ENCODE results near the gene SLC6A3.

The SLC6A3 gene

GRCh38 chr5:1461396-1461795 lies 16.2 kb upstream of the SLC6A3 start:
- TF ChIP-seq CTCF (IDR thresholded peaks at IDR 0.05) = no peak

- TF ChIP-seq CTCF (IDR thresholded peaks at IDR 0.05) = no peak
These were observed 14.9 kb upstream of the SLC6A3 start for GRCh38 chr5:1460054-1460682.

GRCh38 chr5:1453613-1454012 lies 8.4 kb upstream of the SLC6A3 start:
- TF ChIP-seq CTCF (IDR thresholded peaks at IDR 0.05) = no peak

- TF ChIP-seq CTCF (IDR thresholded peaks at IDR 0.05) = no peak
These were observed 3.9 kb upstream of the SLC6A3 start for GRCh38 chr5:1449081-1449630.

- TF ChIP-seq CTCF (IDR thresholded peaks at IDR 0.05) = no peak
These were observed 3.3 kb upstream of the SLC6A3 start for GRCh38 chr5:1448511-1449011.

- no peak for TF ChIP-seq CTCF (IDR thresholded peaks at IDR 0.05)
These were observed 2.6 kb upstream of the SLC6A3 start for GRCh38 chr5:1447671-1448361.

GRCh38 chr5:1446602-1447343 lies 1.5 kb upstream of the SLC6A3 start:
- TF ChIP-seq CTCF (IDR thresholded peaks at IDR 0.05) = no peak

Data from LNCAP (cell line).